HG02884 (cell line): ENCODE data around the gene CELSR1.
"Not testable (repeated sequence)": the region's sequence is repeated elsewhere in the genome, so short reads cannot be mapped to it uniquely, and the experiment has no call there.

Source experiments
- ATAC-seq: cut with Tn5 transposase; IDR thresholded peaks from one replicate; pipeline ENCODE4 v1.9.1; 2021; ENCODE audit warnings: mild to moderate bottlenecking, moderate library complexity; ENCODE audit not compliant: unreplicated experiment

CELSR1 gene

DNA sequence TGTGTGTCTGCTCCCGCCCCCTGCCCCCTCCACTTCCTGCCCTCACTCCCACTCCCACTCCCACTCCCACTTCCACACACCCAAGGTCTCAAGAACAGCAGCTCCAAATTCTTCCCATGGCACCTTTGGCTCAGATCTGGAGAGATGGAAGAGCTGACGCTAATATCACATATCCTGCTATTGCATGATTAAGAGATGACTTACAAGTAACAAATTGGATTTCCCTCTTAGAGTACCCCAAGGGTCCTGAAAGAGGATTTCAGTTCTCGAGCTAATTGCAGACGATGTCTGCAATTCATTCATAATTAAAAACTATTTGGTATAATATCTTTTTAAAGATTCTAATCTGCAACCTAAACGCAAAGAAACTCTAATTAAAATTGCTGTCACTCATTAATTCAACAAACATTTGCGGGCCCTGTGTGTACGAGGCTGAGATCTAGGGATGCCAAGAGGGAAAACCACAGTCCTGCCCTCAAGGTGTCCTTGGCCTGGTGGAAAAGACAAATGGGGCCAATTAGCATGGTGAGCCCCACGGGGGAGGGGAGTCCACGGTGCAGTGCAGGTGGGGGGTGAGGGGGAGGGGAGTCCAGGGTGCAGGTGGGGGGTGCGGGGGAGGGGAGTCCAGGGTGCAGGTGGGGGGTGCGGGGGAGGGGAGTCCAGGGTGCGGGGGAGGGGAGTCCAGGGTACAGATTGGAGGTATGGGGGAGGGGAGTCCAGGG is 50.3 kb downstream of the CELSR1 start:
- no peak for ATAC-seq

GRCh38 chr22:46484861-46485595 is 52.4 kb downstream of the CELSR1 start:
- ATAC-seq = no peak

DNA sequence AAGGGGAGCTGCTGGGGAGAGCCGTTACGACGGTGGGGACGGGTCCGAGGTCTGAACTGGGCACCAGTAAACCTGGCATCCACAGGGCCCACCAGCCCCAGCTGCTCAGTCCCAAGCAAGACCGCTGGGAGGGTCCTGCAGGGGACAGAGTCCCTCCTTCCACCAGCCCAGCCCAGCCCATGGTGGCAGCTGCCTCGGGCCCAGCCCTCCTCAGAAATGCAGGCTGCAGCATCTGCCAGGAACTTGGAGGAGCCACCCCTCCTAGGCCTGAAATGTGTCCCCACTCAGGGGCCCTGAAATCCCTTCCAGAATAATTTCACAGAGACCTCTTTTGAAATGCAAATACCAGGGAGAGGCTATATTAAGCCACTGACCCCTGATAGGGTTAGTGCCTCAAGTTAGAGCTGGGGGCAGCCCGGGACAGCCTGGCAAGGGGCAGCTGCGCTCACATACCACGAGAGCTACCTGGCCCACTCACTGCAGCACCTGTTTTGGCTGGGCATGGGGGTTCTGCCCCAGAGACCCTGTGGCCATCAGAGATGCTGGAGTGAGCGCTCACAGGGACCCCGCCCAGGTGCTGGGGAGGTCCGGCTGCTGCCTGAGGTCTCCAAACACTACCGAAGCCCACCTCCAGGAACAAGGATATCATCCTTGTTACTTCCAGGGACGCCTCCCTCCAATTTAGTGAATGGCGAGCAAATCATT is 53.1 kb downstream of the CELSR1 start:
- no peak for ATAC-seq

DNA sequence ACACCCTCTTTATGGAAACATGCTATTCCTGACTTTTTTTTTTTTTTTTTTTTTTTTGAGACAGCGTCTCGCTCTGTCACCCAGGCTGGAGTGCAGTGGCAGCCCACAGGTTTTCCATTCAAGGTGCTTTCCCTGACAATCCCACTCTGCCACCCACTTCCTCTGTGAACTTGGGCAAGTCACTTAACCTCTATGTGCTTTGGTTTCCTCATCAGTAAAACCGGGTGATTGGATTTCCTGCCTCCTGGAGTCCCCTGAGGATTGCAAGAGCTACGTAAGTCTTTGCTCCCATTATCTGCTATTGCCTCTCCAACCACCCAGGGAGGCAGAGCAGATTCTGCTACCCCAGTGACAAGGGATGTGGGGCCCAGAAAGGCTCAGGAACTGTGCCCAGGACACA is 54.1 kb downstream of the CELSR1 start:
- no peak for ATAC-seq

- ATAC-seq = no peak
Observed at GRCh38 chr22:46482056-46482675, 55.3 kb downstream of the CELSR1 start.

- ATAC-seq = no peak
Observed at GRCh38 chr22:46481386-46481785, 56.0 kb downstream of the CELSR1 start.

- ATAC-seq = no peak
Observed at GRCh38 chr22:46480396-46480795, 57.0 kb downstream of the CELSR1 start.

DNA sequence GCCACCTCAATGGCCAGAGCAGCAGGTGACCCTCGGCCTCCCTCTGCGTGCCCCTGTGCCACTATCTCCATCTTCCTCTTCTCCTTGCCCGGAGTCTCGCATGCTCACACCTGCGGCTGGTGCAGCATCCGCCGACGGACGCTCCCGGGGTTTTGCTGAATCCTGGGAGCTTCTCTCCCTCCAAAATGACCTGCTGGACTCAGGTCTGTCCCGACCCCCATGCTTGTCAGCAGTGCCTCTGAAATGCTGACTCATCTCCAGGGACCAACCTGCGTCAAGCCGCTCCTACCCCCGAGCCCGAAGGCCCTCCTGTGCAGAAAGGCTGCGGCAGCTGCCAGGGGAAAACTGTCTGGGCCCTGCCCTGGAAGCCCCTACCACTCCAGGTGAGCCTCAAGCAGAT is 58.4 kb downstream of the CELSR1 start:
- no peak for ATAC-seq

- no peak for ATAC-seq
Observed at GRCh38 chr22:46478083-46478551, 59.3 kb downstream of the CELSR1 start.

- ATAC-seq = no peak
Observed at GRCh38 chr22:46476547-46476941, 60.9 kb downstream of the CELSR1 start.

- no peak for ATAC-seq
Observed at GRCh38 chr22:46473896-46474557, 63.4 kb downstream of the CELSR1 start.

- ATAC-seq = no peak
Observed at GRCh38 chr22:46473021-46473779, 64.2 kb downstream of the CELSR1 start.

- ATAC-seq = no peak
Observed at GRCh38 chr22:46472722-46473016, 64.8 kb downstream of the CELSR1 start.

- no peak for ATAC-seq
Observed at GRCh38 chr22:46471901-46472721, 65.3 kb downstream of the CELSR1 start.

- not testable (repeated sequence) for ATAC-seq
Observed at GRCh38 chr22:46471330-46471729, 66.1 kb downstream of the CELSR1 start.

- no peak for ATAC-seq
Observed at GRCh38 chr22:46469711-46470110, 67.7 kb downstream of the CELSR1 start.

DNA sequence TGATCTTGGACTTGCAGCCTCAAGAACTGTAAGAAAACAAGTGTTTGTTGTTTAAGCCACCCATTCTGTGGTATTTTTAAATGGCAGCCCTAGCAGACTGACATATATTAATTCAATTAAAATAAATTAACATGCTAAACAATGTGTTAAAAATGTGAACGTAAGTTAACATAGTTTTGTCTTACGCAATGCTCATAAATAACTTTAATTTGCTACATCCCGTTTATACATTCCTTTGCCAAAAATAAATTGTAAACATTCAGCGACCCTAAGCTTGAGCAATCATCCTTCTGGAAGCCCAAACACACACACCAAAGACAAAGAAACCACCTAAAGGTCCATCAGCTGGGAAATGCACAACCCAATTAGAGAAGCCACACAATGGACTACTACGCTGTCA is 70.4 kb downstream of the CELSR1 start:
- ATAC-seq = no peak

- ATAC-seq = no peak
Observed at GRCh38 chr22:46466255-46466676, 71.2 kb downstream of the CELSR1 start.

DNA sequence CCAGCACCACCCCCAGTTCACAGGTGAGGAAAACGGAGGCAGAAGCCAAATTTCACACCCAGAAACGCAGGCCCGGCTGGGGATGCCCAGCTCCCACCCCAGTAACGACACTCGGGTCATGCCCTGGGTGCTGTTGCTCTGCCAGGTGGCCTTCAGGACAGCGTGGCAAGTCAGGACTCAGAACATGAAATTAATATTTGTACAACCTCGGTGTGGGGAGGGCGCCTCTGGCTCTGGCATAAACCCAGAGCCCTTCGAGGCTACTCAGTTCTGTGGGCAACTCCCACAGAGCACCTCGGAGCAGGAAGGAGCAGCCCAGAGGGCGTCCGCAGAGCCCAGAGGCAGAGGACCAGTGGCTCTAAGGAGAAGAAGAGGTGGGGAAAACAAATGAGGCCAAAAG is 71.6 kb downstream of the CELSR1 start:
- no peak for ATAC-seq
